SJCRH30 (cell line): ENCODE results near the gene DCHS1. TPM values are rescaled to one million over a fixed set of nuclear protein-coding genes. Genes with fewer than 3 reads are reported as not detected.
"Not testable (repeated sequence)": the region's sequence is repeated elsewhere in the genome, so short reads cannot be mapped to it uniquely, and the experiment has no call there.

Experiments
- DNase-seq, 2 experiments: peaks; one replicate each; pipeline ENCODE4 v3.0.0-alpha.2; 2015 to 2020
- H3K27ac ChIP-seq: fragments of 250-450 bp; sonication (Bioruptor Pico); 2 replicates; pipeline ENCODE4 v1.5.1; 2020; ENCODE audit warnings: mild to moderate bottlenecking, moderate library complexity
- H3K27me3 ChIP-seq: fragments of 250-450 bp; sonication (Bioruptor Pico); 2 replicates; pipeline ENCODE4 v1.5.1; 2020; ENCODE audit warnings: mild to moderate bottlenecking, moderate library complexity
- H3K36me3 ChIP-seq: fragments of 250-450 bp; sonication (Bioruptor Pico); 2 replicates; pipeline ENCODE4 v1.5.1; 2020; ENCODE audit warnings: mild to moderate bottlenecking, moderate library complexity
- H3K4me1 ChIP-seq: fragments of 250-450 bp; sonication (Bioruptor Pico); 2 replicates; pipeline ENCODE4 v1.5.1; 2020; ENCODE audit warnings: mild to moderate bottlenecking, moderate library complexity
- H3K4me3 ChIP-seq: fragments of 250-450 bp; sonication (Bioruptor Pico); 2 replicates; pipeline ENCODE4 v1.5.1; 2020; ENCODE audit warnings: mild to moderate bottlenecking, moderate library complexity
- H3K9me3 ChIP-seq: fragments of 250-450 bp; sonication (Bioruptor Pico); replicated peaks from 2 replicates; pipeline ENCODE4 v1.5.1; 2020; ENCODE audit warnings: mild to moderate bottlenecking, moderate library complexity
- total RNA-seq: library from RNA; depleted of rRNA; stranded (reverse); fragments of >200 nt; shearing (Covaris generic); gene quantifications from 2 replicates; pipeline ENCODE4 v1.2.3, GENCODE V29; 2014; rRNA removed

The DCHS1 gene, protein sequence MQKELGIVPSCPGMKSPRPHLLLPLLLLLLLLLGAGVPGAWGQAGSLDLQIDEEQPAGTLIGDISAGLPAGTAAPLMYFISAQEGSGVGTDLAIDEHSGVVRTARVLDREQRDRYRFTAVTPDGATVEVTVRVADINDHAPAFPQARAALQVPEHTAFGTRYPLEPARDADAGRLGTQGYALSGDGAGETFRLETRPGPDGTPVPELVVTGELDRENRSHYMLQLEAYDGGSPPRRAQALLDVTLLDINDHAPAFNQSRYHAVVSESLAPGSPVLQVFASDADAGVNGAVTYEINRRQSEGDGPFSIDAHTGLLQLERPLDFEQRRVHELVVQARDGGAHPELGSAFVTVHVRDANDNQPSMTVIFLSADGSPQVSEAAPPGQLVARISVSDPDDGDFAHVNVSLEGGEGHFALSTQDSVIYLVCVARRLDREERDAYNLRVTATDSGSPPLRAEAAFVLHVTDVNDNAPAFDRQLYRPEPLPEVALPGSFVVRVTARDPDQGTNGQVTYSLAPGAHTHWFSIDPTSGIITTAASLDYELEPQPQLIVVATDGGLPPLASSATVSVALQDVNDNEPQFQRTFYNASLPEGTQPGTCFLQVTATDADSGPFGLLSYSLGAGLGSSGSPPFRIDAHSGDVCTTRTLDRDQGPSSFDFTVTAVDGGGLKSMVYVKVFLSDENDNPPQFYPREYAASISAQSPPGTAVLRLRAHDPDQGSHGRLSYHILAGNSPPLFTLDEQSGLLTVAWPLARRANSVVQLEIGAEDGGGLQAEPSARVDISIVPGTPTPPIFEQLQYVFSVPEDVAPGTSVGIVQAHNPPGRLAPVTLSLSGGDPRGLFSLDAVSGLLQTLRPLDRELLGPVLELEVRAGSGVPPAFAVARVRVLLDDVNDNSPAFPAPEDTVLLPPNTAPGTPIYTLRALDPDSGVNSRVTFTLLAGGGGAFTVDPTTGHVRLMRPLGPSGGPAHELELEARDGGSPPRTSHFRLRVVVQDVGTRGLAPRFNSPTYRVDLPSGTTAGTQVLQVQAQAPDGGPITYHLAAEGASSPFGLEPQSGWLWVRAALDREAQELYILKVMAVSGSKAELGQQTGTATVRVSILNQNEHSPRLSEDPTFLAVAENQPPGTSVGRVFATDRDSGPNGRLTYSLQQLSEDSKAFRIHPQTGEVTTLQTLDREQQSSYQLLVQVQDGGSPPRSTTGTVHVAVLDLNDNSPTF (N-terminal part only)
- 9.5 and 9.6 TPM in 2 replicates for total RNA-seq

- Histone ChIP-seq H3K27ac (no peak within 1 kb of the TSS), H3K9me3 (no peaks in the 10 kb centered on the region), H3K4me3 (peak within 1 kb of the TSS; percentile 64), H3K4me1 (no peaks in the 10 kb centered on the region; the same call in 1 of the 2 replicates), H3K36me3 (no peaks in the 10 kb centered on the region), H3K27me3 (no peaks in the 10 kb centered on the region)
- DNase-seq: peak; percentile 27 to 47
These were observed at the start of gene DCHS1 for GRCh38 chr11:6655790-6656583. TSS of gene DCHS1 (minus strand) at chr11:6655809. CDS start at chr11:6641613, 14,196 bp downstream.

- Histone ChIP-seq H3K36me3 (no peaks in the 10 kb centered on the region), H3K9me3 (no peaks in the 10 kb centered on the region), H3K4me1 (no peaks in the 10 kb centered on the region), H3K4me3 (no peak overlapping the region), H3K27me3 (no peaks in the 10 kb centered on the region; the same call in 1 of the 2 replicates), H3K27ac (no peak overlapping the region)
- DNase-seq: peak; percentile 46 to 73
These were observed 47.8 kb upstream of the DCHS1 start for GRCh38 chr11:6703247-6704063.

DNA sequence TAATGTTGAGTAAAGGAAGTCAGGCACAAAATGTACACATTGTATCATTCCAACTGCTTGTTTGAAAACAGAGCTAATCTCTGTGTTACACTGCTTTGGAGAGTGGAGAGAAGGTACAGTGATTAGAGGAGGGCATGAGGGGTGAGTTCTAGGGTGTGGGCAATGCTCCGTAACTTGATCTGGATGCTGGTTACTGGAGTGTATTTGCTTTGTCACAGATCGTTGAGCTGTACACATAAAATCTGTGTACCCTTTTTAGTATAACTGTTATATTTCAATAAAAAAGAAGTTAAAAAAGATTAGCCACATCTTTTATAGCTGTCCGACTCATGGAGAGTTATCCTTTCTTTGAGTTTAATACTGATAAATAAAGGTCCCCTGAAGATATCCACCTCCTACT lies 46.3 kb upstream of the DCHS1 start:
- H3K9me3 ChIP-seq, DNase-seq, H3K4me1 ChIP-seq, H3K27me3 ChIP-seq, H3K36me3 ChIP-seq, H3K4me3 ChIP-seq, H3K27ac ChIP-seq: not testable (repeated sequence)

- no peaks in the 10 kb centered on the region for H3K4me1 ChIP-seq
- H3K27ac ChIP-seq: no peak overlapping the region
- H3K4me3 ChIP-seq: no peak overlapping the region
- no peak for DNase-seq
- H3K9me3 ChIP-seq: no peaks in the 10 kb centered on the region
- no peaks in the 10 kb centered on the region for H3K27me3 ChIP-seq
- H3K36me3 ChIP-seq: no peaks in the 10 kb centered on the region
These were observed 39.8 kb upstream of the DCHS1 start for GRCh38 chr11:6695377-6695776.

- Histone ChIP-seq H3K36me3 (no peaks in the 10 kb centered on the region), H3K4me1 (no peaks in the 10 kb centered on the region), H3K27ac (no peak overlapping the region), H3K4me3 (no peak overlapping the region), H3K27me3 (no peaks in the 10 kb centered on the region), H3K9me3 (no peaks in the 10 kb centered on the region)
- no peak for DNase-seq
These were observed 38.6 kb upstream of the DCHS1 start for GRCh38 chr11:6694229-6694535.

DNA sequence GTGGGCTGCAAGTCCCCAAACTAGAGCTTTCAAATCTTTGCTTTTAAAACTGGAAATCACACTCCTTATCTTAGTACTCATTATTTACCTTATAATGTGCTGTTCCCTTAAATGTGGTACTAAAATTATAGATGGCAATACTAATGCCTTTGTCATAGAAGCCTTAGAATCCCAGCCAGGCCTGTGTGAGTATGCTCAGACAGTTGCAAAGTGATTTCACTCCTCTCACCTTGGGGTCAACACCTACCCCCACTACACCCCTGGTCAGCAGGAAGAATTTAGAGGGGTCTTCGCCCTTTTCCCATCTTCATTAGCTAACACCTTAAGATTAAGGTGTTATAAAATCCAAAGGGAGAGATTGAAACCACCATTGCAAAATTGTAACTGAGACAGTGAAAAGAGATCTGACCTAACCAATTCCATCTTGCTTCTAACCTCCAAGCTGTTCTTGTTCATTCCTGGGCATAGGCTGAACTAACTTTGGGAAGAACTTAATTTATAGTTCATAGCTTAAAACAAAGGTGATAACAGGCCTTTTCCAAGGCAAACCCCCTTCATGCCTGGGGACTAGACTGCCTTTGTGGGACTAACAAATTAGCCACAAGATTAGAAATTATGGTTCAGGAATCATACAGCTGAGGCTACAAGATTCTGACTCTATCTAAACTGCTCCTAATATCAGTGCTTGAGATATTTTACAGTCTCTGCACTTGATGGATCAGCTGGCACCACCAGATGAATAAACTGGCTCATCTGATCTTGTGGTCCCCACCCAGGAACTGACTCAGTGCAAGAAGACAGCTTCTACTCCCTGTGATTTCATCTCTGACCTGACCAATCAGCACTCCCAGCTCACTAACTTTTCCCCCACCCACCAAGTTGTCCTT lies 38.0 kb upstream of the DCHS1 start:
- Histone ChIP-seq H3K27ac (no peak overlapping the region), H3K4me3 (no peak overlapping the region), H3K4me1 (no peaks in the 10 kb centered on the region), H3K27me3 (no peaks in the 10 kb centered on the region), H3K36me3 (no peaks in the 10 kb centered on the region), H3K9me3 (no peaks in the 10 kb centered on the region)
- peak; percentile 13 to 33 for DNase-seq

GRCh38 chr11:6692128-6692527 lies 36.5 kb upstream of the DCHS1 start:
- H3K27me3 ChIP-seq: no peaks in the 10 kb centered on the region
- DNase-seq: no peak
- H3K36me3 ChIP-seq: no peaks in the 10 kb centered on the region
- H3K4me1 ChIP-seq: no peaks in the 10 kb centered on the region
- H3K27ac ChIP-seq: no peak overlapping the region
- no peak overlapping the region for H3K4me3 ChIP-seq
- no peaks in the 10 kb centered on the region for H3K9me3 ChIP-seq

GRCh38 chr11:6690431-6691132 lies 35.0 kb upstream of the DCHS1 start:
- not testable (repeated sequence) for DNase-seq, H3K36me3 ChIP-seq, H3K4me3 ChIP-seq, H3K9me3 ChIP-seq, H3K4me1 ChIP-seq, H3K27ac ChIP-seq, H3K27me3 ChIP-seq

DNA sequence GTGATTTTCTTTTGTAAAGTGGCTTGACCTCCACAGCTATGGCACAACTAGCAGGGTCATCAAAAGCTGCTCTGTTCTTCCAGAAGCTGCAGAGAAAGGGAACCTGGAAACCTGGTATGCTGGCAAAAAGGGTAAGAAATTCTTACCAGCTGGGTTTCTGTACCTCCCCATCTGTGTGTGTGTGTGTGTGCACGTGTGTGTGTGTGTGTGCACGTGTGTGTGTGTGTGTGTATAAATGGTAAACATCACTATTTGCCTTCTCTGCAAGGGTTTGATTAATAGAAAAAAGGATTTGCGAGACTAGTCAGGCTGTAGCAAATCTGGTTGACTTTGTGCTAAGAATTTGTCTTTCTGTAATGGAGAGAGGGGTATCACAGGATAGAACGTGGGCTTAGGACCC lies 32.3 kb upstream of the DCHS1 start:
- peaks cover 3% of the 10 kb centered on the region; the same call in 1 of the 2 replicates for H3K4me1 ChIP-seq
- H3K27me3 ChIP-seq: no peaks in the 10 kb centered on the region
- H3K27ac ChIP-seq: no peak overlapping the region
- DNase-seq: no peak
- H3K4me3 ChIP-seq: no peak overlapping the region
- no peaks in the 10 kb centered on the region for H3K9me3 ChIP-seq
- H3K36me3 ChIP-seq: no peaks in the 10 kb centered on the region

DNA sequence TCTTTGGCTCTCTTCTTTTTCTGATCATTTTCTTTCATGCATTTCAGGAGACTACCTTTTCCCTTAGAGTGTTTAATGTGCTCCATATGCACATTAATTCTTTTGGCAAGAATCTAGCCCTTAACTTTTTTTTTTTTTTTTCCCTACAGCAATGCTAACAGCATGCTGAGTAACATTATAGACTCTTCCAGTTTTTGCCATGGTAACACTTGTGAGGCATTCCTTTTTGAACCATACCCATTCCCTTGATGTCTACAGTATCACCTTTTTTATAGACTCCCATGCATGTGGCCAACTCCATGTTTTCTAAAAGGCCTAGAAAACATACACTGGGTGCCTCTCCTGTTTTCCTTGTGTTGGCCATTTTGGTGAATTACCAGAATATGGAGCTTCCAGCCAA lies 30.4 kb upstream of the DCHS1 start:
- no peaks in the 10 kb centered on the region for H3K9me3 ChIP-seq
- no peak overlapping the region for H3K4me3 ChIP-seq
- peaks cover 9% of the 10 kb centered on the region for H3K36me3 ChIP-seq
- H3K4me1 ChIP-seq: peaks cover 3% of the 10 kb centered on the region; the same call in 1 of the 2 replicates
- no peaks in the 10 kb centered on the region for H3K27me3 ChIP-seq
- no peak for DNase-seq
- H3K27ac ChIP-seq: no peak overlapping the region

GRCh38 chr11:6684068-6684467 lies 28.5 kb upstream of the DCHS1 start:
- peaks cover 17% of the 10 kb centered on the region for H3K36me3 ChIP-seq
- H3K9me3 ChIP-seq, DNase-seq, H3K27ac ChIP-seq, H3K27me3 ChIP-seq, H3K4me1 ChIP-seq: not testable (repeated sequence)
- peak overlapping the region; percentile 82 for H3K4me3 ChIP-seq
